Adrenal gland (tissue), 5 donors: Measurements from ENCODE around the gene GIGYF2.

Experiments used
- POLR2A ChIP-seq, 2 donors: fragments of 450-650 bp; IDR thresholded peaks; one replicate each; pipeline ENCODE4 v1.6.1; 2017; ENCODE audit warnings: antibody characterized with exemption in 2 of 2, mild to moderate bottlenecking in 2 of 2, moderate library complexity in 1 of 2
- TF ChIP-seq, protein P1 (sequence below), 6 experiments: fragments of 450-650 bp in 4 of 6; fragments of 200-600 bp in 2 of 6; sonication (generic) in 1 of 6; IDR thresholded peaks; 1 replicate in 5 of 6; 2 replicates in 1 of 6; pipeline versions ENCODE4 v1.5.1 to v1.8.0; 2016 to 2021; ENCODE audit warnings: antibody characterized with exemption in 6 of 6, mild to moderate bottlenecking in 2 of 6, moderate library complexity in 1 of 6
- donor health status: DM: no; HTN: no; CAD: no.

DNA sequence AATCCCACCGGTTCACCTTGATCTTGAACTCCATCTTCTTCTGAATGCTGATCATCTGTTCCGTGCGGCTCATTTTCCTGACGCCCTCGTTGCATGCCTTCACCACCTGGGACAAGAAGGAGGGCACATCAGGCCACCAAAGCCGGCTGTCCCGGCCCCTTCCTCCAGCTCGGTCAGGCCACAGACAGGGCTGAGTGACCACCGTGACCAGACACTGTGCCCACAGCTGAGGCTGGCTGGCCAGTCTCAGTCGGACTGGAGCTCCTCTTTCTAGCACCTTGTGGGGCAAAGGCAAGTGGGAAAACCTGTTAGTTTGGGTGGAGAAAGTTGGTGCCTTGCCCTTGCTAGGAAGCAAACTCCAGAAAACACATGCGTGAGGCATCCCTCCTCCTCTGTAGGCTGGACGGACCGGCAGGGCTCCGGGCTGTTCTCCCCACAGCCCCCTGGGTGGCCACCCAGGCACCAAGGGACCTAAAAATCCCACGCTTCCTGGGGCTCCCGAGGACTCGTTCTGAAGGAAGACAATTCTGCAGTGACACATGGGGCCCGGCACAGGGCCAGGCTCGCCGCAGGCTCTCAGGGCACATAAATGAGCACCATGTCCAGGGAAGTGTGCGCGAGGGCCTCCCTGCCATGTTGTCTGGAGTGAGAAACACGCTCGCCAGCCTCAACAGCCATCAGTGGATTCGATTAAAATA is 188.3 kb downstream of the GIGYF2 start:
- no peak for TF ChIP-seq POLR2A (IDR thresholded peaks at IDR 0.05)
- TF ChIP-seq, protein P1, sequence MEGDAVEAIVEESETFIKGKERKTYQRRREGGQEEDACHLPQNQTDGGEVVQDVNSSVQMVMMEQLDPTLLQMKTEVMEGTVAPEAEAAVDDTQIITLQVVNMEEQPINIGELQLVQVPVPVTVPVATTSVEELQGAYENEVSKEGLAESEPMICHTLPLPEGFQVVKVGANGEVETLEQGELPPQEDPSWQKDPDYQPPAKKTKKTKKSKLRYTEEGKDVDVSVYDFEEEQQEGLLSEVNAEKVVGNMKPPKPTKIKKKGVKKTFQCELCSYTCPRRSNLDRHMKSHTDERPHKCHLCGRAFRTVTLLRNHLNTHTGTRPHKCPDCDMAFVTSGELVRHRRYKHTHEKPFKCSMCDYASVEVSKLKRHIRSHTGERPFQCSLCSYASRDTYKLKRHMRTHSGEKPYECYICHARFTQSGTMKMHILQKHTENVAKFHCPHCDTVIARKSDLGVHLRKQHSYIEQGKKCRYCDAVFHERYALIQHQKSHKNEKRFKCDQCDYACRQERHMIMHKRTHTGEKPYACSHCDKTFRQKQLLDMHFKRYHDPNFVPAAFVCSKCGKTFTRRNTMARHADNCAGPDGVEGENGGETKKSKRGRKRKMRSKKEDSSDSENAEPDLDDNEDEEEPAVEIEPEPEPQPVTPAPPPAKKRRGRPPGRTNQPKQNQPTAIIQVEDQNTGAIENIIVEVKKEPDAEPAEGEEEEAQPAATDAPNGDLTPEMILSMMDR (IDR thresholded peaks at IDR 0.05): no peak
